Measurements from ENCODE around the gene CAAP1.
"Not testable (repeated sequence)": the region's sequence is repeated elsewhere in the genome, so short reads cannot be mapped to it uniquely, and the experiment has no call there.

Gene CAAP1

GRCh38 chr9:26893030-26893676 lies 551 bp upstream of the CAAP1 start:
- no peaks in the 10 kb centered on the region for H3K36me3 ChIP-seq (ENCODE audit: insufficient read depth, low read length)
- no peaks in the 10 kb centered on the region for H3K9me3 ChIP-seq (ENCODE audit: low read length)
- H3K4me3 ChIP-seq (ENCODE audit: low read depth in 1 of 2, low read length in 2 of 2), result peak overlapping the region; percentile 98 to 99
- H3K27ac ChIP-seq (ENCODE audit: low read depth, low read length), result peak overlapping the region; percentile 98
- H3K27me3 ChIP-seq (ENCODE audit: control insufficient read depth in 1 of 2, insufficient read depth in 2 of 2, low read length in 2 of 2), result no peaks in the 10 kb centered on the region
- peak overlapping the region; percentile 60 for H3K9ac ChIP-seq (ENCODE audit: low read length)
- peaks cover 12% of the 10 kb centered on the region for H3K4me1 ChIP-seq (ENCODE audit: insufficient read depth, low read length)

- Histone ChIP-seq H3K9ac (ENCODE audit: low read length) (peak overlapping the region; percentile 60), H3K27ac (ENCODE audit: low read depth, low read length) (peak overlapping the region; percentile 98), H3K4me1 (ENCODE audit: insufficient read depth, low read length) (peaks cover 12% of the 10 kb centered on the region), H3K27me3 (ENCODE audit: control insufficient read depth in 1 of 2, insufficient read depth in 2 of 2, low read length in 2 of 2) (no peaks in the 10 kb centered on the region), H3K4me3 (ENCODE audit: low read depth in 1 of 2, low read length in 2 of 2) (peak overlapping the region; percentile 98 to 99), H3K9me3 (ENCODE audit: low read length) (no peaks in the 10 kb centered on the region), H3K36me3 (ENCODE audit: insufficient read depth, low read length) (no peaks in the 10 kb centered on the region)
Measured at GRCh38 chr9:26891726-26892125, 876 bp downstream of the CAAP1 start.

DNA sequence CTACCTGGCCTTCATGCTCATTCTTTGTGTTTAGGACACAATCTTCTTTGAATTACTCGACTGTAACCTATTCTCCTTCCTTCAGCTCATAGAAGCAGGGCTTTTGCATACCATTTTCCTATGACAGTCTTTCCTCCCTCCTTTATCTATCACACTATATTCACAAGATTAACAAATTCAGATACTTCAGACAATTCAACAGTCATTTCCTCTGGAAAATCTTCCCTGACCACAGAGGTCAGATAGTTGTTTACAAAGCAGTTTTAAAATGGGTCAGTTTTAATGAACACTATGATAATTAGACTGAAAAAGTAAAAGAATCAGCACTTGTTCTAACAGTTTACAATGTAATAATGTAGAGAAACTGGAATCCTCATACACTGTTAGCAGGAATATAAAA lies 4.3 kb downstream of the CAAP1 start:
- Histone ChIP-seq H3K4me3 (ENCODE audit: low read depth in 1 of 2, low read length in 2 of 2) (no peak overlapping the region), H3K27ac (ENCODE audit: low read depth, low read length) (no peak overlapping the region), H3K9me3 (ENCODE audit: low read length) (no peaks in the 10 kb centered on the region), H3K36me3 (ENCODE audit: insufficient read depth, low read length) (peaks cover 6% of the 10 kb centered on the region), H3K9ac (ENCODE audit: low read length) (no peak overlapping the region), H3K4me1 (ENCODE audit: insufficient read depth, low read length) (peaks cover 12% of the 10 kb centered on the region), H3K27me3 (ENCODE audit: control insufficient read depth in 1 of 2, insufficient read depth in 2 of 2, low read length in 2 of 2) (no peaks in the 10 kb centered on the region)

DNA sequence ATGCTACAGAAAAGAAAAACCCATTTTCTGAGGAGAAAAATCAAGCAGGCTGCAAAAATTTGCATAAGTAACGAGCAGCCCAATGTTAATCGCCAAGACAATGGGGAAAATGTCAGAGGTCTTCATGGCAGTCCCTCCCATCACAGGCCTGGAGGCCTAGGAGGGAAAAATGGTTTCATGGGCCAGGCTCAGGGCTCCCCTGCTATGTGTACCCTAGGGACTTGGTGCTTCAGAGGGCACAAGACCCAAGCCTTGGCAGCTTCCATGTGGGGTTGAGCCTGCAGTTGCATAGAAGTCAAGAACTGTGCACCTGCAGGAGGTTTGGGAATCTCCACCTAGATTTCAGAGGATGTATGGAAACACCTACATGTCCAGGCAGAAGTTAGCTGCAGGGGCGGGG lies 10.4 kb downstream of the CAAP1 start:
- no peak overlapping the region for H3K27ac ChIP-seq (ENCODE audit: low read depth, low read length)
- H3K27me3 ChIP-seq (ENCODE audit: control insufficient read depth in 1 of 2, insufficient read depth in 2 of 2, low read length in 2 of 2), result no peaks in the 10 kb centered on the region
- no peaks in the 10 kb centered on the region for H3K4me1 ChIP-seq (ENCODE audit: insufficient read depth, low read length)
- no peaks in the 10 kb centered on the region for H3K9me3 ChIP-seq (ENCODE audit: low read length)
- H3K9ac ChIP-seq (ENCODE audit: low read length), result no peak overlapping the region
- no peak overlapping the region for H3K4me3 ChIP-seq (ENCODE audit: low read depth in 1 of 2, low read length in 2 of 2)
- H3K36me3 ChIP-seq (ENCODE audit: insufficient read depth, low read length), result peaks cover 33% of the 10 kb centered on the region

- H3K27ac ChIP-seq (ENCODE audit: low read depth, low read length), result no peak overlapping the region
- H3K36me3 ChIP-seq (ENCODE audit: insufficient read depth, low read length), result peaks cover 33% of the 10 kb centered on the region
- H3K4me3 ChIP-seq (ENCODE audit: low read depth in 1 of 2, low read length in 2 of 2), result no peak overlapping the region
- H3K9ac ChIP-seq (ENCODE audit: low read length), result no peak overlapping the region
- no peaks in the 10 kb centered on the region for H3K4me1 ChIP-seq (ENCODE audit: insufficient read depth, low read length)
- H3K9me3 ChIP-seq (ENCODE audit: low read length), result no peaks in the 10 kb centered on the region
- H3K27me3 ChIP-seq (ENCODE audit: control insufficient read depth in 1 of 2, insufficient read depth in 2 of 2, low read length in 2 of 2), result no peaks in the 10 kb centered on the region
Measured at GRCh38 chr9:26880262-26880661, 12.3 kb downstream of the CAAP1 start.

- H3K27me3 ChIP-seq (ENCODE audit: control insufficient read depth in 1 of 2, insufficient read depth in 2 of 2, low read length in 2 of 2), result not testable (repeated sequence)
Measured at GRCh38 chr9:26875155-26875554, 17.4 kb downstream of the CAAP1 start.

DNA sequence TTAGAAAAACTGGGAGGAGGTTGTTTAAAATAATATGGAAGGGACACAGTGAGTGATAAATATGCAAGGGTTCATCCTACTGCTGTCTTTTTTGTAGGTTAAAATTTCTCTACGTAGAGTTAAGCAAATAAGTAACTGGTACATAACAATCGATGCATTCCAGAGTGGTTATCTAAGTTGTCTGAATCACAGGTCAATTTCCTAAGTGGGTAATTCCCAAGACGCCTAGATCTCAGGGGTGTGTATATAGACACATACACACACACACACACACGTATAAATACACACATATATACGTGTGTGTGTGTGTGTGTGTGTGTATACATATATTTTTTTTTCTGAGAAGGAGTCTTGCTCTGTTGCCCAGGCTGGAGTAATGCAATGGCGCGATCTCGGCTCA lies 22.3 kb downstream of the CAAP1 start:
- H3K36me3 ChIP-seq (ENCODE audit: insufficient read depth, low read length), result no peaks in the 10 kb centered on the region
- no peaks in the 10 kb centered on the region for H3K27me3 ChIP-seq (ENCODE audit: control insufficient read depth in 1 of 2, insufficient read depth in 2 of 2, low read length in 2 of 2)
- no peak overlapping the region for H3K27ac ChIP-seq (ENCODE audit: low read depth, low read length)

More at GRCh38 chr9:26875155-26875554, 17.4 kb downstream of the CAAP1 start:
- not testable (repeated sequence) for H3K36me3 ChIP-seq (ENCODE audit: insufficient read depth, low read length); H3K9me3 ChIP-seq (ENCODE audit: low read length); H3K4me1 ChIP-seq (ENCODE audit: insufficient read depth, low read length); H3K27ac ChIP-seq (ENCODE audit: low read depth, low read length); H3K4me3 ChIP-seq (ENCODE audit: low read depth in 1 of 2, low read length in 2 of 2); H3K9ac ChIP-seq (ENCODE audit: low read length)

GRCh38 chr9:26863074-26863473 lies 29.5 kb downstream of the CAAP1 start:
- Histone ChIP-seq H3K9me3 (ENCODE audit: low read length) (no peaks in the 10 kb centered on the region), H3K36me3 (ENCODE audit: insufficient read depth, low read length) (no peaks in the 10 kb centered on the region), H3K27ac (ENCODE audit: low read depth, low read length) (no peak overlapping the region), H3K4me1 (ENCODE audit: insufficient read depth, low read length) (no peaks in the 10 kb centered on the region), H3K27me3 (ENCODE audit: control insufficient read depth in 1 of 2, insufficient read depth in 2 of 2, low read length in 2 of 2) (no peaks in the 10 kb centered on the region), H3K4me3 (ENCODE audit: low read depth in 1 of 2, low read length in 2 of 2) (no peak overlapping the region), H3K9ac (ENCODE audit: low read length) (no peak overlapping the region)

More for the DNA sequence above, 22.3 kb downstream of the CAAP1 start:
- Histone ChIP-seq H3K4me1 (ENCODE audit: insufficient read depth, low read length) (no peaks in the 10 kb centered on the region), H3K9me3 (ENCODE audit: low read length) (no peaks in the 10 kb centered on the region), H3K4me3 (ENCODE audit: low read depth in 1 of 2, low read length in 2 of 2) (no peak overlapping the region), H3K9ac (ENCODE audit: low read length) (no peak overlapping the region)

DNA sequence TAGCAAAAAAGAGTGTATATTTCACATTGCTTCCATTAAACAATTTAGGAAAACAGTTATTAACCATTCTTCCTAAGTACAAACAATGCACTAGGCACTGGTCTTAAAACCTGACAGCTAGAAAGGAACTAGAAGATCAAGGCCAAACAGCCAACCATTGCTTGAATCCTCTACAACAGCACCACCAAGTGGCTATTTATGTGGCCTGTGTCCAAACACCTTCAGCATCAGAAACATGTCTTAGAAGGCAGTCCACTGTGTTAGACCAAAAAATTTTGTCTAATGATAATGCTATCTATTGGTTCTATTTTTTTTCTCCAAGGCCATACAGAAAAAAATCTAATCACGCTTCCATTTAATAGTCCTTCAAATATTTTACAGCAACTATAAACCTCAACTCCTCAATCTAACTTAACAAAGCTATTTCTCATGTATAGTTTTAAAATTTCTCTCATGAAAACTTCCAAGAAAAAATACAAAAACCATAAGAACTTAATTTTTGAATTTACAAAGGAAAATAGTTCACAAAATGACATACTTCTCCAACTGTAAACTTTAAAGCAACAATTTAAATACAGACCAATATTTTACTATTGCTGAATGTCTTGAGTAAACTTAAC lies 36.1 kb downstream of the CAAP1 start:
- Histone ChIP-seq H3K4me3 (ENCODE audit: low read depth in 1 of 2, low read length in 2 of 2) (no peak overlapping the region), H3K27me3 (ENCODE audit: control insufficient read depth in 1 of 2, insufficient read depth in 2 of 2, low read length in 2 of 2) (no peaks in the 10 kb centered on the region), H3K27ac (ENCODE audit: low read depth, low read length) (no peak overlapping the region), H3K36me3 (ENCODE audit: insufficient read depth, low read length) (peaks cover 6% of the 10 kb centered on the region), H3K9ac (ENCODE audit: low read length) (no peak overlapping the region), H3K9me3 (ENCODE audit: low read length) (no peaks in the 10 kb centered on the region), H3K4me1 (ENCODE audit: insufficient read depth, low read length) (no peaks in the 10 kb centered on the region)

DNA sequence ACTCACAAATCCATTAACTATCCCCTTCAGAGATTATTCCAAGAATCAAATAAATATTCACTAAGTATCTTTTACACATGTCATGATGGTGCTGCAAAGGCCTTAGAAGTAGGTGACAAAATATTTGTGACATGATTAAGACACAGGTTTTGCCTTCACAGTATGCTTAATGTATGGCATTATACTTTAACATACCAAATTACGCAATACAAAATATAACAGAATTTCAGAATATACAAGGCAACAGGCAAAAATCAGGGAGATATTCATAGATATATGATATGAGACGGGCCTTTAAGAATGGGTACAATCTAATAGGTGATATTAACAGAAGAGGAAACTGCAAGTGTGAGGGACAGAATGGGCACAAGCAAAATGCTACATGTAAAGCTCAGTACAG lies 41.6 kb downstream of the CAAP1 start:
- no peak overlapping the region for H3K9ac ChIP-seq (ENCODE audit: low read length)
- no peak overlapping the region for H3K27ac ChIP-seq (ENCODE audit: low read depth, low read length)
- H3K4me1 ChIP-seq (ENCODE audit: insufficient read depth, low read length), result no peaks in the 10 kb centered on the region
- H3K9me3 ChIP-seq (ENCODE audit: low read length), result no peaks in the 10 kb centered on the region
- no peaks in the 10 kb centered on the region for H3K27me3 ChIP-seq (ENCODE audit: control insufficient read depth in 1 of 2, insufficient read depth in 2 of 2, low read length in 2 of 2)
- H3K36me3 ChIP-seq (ENCODE audit: insufficient read depth, low read length), result peaks cover 14% of the 10 kb centered on the region
- no peak overlapping the region for H3K4me3 ChIP-seq (ENCODE audit: low read depth in 1 of 2, low read length in 2 of 2)

DNA sequence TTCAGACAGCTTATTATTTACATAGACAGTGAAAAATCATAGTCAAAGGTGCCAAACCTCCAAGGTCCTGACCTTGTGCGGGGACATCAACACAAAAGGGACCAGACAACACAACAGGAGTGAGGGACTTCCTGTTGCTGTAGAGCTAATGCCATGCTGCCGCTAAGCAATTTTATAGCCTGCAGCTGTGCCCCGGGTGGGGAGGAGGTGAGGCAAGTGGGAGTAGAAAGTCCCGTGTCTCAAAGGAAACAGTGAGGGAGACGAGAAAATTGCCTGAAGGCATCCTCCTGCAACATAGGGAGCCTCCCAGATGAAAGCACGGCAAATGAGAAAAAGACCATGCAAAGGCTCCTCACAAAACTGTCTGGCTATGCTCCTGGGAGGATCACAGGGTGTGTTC lies 58.8 kb downstream of the CAAP1 start:
- Histone ChIP-seq H3K27me3 (ENCODE audit: control insufficient read depth in 1 of 2, insufficient read depth in 2 of 2, low read length in 2 of 2) (no peaks in the 10 kb centered on the region), H3K36me3 (ENCODE audit: insufficient read depth, low read length) (no peaks in the 10 kb centered on the region), H3K27ac (ENCODE audit: low read depth, low read length) (no peak overlapping the region), H3K4me1 (ENCODE audit: insufficient read depth, low read length) (no peaks in the 10 kb centered on the region), H3K9me3 (ENCODE audit: low read length) (no peaks in the 10 kb centered on the region), H3K9ac (ENCODE audit: low read length) (no peak overlapping the region), H3K4me3 (ENCODE audit: low read depth in 1 of 2, low read length in 2 of 2) (no peak overlapping the region)

DNA sequence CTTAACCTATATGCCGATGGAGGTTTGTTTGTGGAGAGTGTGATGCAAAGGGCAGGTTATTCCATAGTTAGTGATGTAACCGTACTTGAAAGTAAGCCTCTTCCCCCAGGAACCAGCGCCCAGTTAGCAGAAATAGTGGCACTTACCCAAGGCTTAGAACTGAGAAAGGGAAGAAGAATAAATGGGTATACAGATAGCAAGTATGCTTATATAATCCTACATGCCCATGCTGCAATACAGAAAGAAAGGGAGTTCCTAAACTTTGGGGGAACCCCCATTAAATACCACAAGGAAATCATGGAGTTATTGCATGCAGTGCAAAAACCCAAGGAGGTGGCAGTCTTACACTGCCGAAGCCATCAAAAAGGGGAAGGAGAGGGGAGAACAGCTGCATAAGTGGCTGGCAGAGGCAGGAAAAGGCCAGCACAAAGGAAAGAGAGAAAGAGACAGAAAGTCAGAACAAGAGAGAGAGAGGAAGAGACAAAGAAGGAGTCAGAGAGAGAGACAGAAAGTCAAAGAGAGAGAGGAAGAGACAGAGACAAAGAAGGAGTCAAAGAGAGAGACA lies 64.1 kb downstream of the CAAP1 start:
- H3K27ac ChIP-seq (ENCODE audit: low read depth, low read length); H3K4me3 ChIP-seq (ENCODE audit: low read depth in 1 of 2, low read length in 2 of 2); H3K36me3 ChIP-seq (ENCODE audit: insufficient read depth, low read length); H3K27me3 ChIP-seq (ENCODE audit: control insufficient read depth in 1 of 2, insufficient read depth in 2 of 2, low read length in 2 of 2); H3K9me3 ChIP-seq (ENCODE audit: low read length); H3K9ac ChIP-seq (ENCODE audit: low read length); H3K4me1 ChIP-seq (ENCODE audit: insufficient read depth, low read length): not testable (repeated sequence)
